RKO (cell line): ENCODE measurements around the gene DOK3.
A peak's percentile ranks its signal among the peaks of the same experiment; 100 is the strongest.
"Not testable (repeated sequence)": the region's sequence is repeated elsewhere in the genome, so short reads cannot be mapped to it uniquely, and the experiment has no call there.

Experiments
- DNase-seq: peaks from one replicate; pipeline ENCODE4 v3.0.0-alpha.2; 2016; ENCODE audit warnings: low spot score

Gene DOK3

DNA sequence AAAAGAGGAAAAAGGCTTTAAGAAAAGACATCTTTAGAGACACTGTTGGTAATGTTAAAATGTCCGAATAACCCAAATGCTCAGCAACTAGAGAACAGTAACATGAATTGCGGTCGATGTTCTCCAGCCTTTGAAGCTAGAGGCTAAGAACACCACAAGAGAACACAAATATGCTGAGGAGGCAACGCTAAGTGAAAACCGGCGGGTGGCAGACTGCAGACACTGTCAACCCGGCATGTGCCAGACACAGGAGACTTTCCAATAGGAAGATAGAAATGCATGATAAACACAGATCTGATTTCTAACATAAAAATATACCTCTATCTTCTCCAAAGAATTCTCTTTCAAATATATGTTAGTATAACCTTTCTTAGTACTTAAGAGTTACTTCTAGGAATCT lies 25.5 kb upstream of the DOK3 start:
- DNase-seq: no peak

- not testable (repeated sequence) for DNase-seq
Observed at GRCh38 chr5:177534433-177534832, 24.8 kb upstream of the DOK3 start.

GRCh38 chr5:177531209-177531940 lies 21.7 kb upstream of the DOK3 start:
- no peak for DNase-seq

- DNase-seq: no peak
Observed at GRCh38 chr5:177530638-177531037, 21.0 kb upstream of the DOK3 start.

- DNase-seq: no peak
Observed at GRCh38 chr5:177529247-177530203, 19.9 kb upstream of the DOK3 start.

DNA sequence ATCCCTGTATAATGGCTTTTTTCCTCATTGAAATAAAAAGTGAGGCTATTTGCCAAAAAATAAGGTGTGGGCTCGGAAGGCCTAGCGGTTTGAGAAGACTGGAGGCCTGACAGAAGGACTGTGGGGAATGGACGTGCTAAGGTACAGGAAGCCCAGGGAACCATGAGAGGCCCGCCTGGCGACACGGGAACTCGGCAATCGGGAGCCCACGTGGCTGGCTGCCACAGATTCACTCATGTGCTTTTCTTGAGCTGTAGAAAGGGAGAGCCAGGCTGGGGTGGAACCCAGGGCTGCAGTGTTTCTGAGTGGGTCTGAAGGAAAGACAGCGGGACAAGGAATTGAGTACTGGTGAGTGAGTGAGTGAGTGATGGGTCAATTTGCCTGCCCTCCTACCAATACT lies 19.0 kb upstream of the DOK3 start:
- DNase-seq: no peak

DNA sequence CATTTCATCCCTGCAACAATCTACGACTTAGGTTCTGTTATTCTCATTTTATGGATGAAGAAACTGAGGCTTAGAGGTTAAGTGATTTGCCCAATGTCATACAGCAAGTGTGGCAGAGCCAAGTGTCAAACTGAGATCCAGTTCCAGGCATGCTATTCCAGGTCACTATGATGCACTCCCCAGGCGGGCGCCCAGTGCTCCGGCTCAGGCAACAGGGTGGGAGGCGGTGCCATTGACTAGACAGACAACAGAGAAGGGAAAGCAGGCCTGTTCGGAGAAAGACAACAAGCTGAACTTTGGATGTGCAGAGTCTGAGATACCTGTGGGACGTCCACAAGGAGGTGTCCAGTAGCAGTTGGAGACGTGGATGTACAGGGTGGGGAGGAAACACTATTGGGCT lies 18.0 kb upstream of the DOK3 start:
- no peak for DNase-seq

GRCh38 chr5:177526791-177527190 lies 17.2 kb upstream of the DOK3 start:
- no peak for DNase-seq

GRCh38 chr5:177526191-177526590 lies 16.6 kb upstream of the DOK3 start:
- no peak for DNase-seq

- no peak for DNase-seq
Observed at GRCh38 chr5:177524941-177525655, 15.5 kb upstream of the DOK3 start.

DNA sequence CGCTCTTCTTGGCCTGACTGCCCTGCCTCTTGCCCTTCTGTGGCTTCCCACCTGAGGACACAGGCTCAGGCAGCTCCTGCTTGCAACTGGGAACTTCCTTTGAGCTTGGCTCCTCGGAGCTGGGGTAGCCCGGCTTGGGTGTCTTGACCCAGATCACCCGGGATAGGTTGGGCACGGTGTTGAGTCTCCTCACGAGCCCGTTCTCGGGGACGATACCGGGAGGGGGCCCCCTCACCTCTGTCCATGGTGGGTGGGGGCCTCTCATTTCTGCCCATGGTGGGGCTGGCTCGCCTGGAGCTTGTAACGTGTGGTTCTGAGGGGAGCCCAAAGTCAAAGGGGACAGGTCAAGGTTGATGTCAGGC lies 14.9 kb upstream of the DOK3 start:
- DNase-seq: no peak

DNA sequence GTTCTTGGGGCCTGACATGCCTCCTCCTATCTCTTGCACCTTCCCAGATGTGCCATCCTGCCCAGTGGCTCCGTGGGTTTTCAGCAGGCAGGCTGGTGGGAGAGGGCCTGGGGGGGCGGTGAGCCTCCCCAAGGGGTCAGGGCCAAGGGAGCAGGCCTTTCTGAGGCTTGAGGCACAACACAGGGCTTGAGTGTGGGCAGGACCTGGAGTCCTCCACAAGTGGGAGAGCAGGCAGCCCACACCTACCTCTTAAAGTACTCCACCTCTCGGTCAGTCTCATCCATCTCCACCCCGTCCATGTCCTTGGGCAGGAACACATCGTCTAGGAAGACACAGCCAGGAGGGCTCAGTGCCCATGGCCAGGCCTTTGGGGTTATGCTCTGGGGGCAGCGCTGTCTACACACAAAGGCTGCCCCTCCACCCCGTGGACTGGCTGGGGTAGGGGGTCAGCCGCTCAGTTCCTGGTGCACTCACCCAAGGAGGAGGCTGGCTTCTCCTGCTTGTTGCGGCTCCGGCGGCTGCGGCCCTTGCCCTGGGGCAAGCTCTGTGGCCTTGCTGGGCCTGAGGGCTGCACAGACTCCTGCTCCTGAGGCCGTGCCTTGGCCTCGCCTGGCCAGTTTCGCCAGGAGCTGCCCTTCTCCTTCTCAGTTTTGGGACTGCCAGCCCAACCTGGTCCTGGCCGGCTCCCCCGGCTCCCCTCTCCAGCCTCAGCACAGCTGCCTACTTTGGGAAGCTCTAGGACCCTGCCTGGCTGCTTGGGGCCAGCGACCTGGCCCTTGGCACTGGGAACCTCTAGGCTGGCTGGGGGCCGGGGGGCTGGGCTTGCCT lies 14.3 kb upstream of the DOK3 start:
- DNase-seq: no peak

- no peak for DNase-seq
Observed at GRCh38 chr5:177520916-177521513, 11.4 kb upstream of the DOK3 start.

GRCh38 chr5:177520271-177520670 lies 10.6 kb upstream of the DOK3 start:
- no peak for DNase-seq

DNA sequence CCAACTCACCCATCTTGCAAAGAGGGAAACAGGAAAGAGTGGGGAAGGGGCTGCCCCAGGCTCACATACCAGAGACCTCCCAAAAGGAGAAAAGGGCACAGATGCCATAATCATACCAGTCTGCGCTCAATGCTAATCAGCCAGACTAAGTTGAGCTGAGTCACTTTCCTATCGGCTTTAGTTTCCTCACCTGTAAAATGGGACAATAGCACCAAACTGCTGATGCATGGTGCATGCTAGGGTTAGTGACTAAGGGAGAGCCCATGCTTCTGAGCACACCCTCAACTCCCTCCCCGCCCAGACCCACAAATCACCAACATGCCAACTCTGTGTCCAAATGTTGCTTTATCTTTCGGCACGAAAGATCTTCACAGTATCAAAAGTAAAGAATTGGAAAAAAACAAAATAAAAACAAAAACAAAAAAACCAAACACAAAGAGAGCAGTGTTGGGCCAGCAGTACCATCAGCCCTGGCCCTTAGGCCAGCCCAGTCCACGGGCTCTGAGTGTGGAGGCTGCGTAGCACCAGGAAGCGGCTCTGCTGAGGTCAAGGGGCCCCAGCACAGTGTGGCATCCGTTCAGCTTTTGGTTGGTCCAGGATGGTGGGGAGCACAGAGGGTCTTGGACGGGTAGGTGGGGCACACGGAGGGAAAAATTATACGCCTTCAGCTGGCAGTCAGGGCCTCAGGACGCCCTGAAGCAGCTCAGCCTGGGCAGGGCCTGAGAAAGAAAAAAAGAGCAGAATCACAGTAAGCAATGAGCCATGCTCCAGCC lies 10.0 kb upstream of the DOK3 start:
- DNase-seq: no peak

- DNase-seq: peak; percentile 99
Observed at GRCh38 chr5:177516601-177517568, 7.3 kb upstream of the DOK3 start, which contains the start of gene DDX41. TSS of gene DDX41 (minus strand) at chr5:177516961. CDS start at chr5:177516945, 16 bp downstream.

GRCh38 chr5:177515580-177515979 lies 6.0 kb upstream of the DOK3 start:
- DNase-seq: no peak

- no peak for DNase-seq
Observed at GRCh38 chr5:177514541-177514940, 4.9 kb upstream of the DOK3 start.

DNA sequence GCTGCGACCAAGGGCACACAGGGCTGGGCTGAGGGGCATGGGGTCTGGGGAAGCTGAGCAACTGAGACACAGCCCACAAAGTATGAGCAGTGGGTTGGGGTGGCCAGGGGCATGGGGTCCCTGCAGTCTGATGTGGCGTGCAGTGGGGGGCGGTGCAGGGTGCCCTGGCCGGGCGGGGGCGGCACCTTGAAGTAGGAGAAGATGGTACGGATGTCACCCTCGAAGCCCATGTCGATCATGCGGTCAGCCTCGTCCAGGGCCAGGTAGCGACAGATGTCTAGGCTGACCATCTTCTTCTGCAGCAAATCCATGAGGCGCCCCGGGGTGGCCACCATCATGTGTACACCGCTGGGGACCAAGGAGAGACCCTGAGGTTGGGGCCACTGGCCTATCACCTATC lies 3.9 kb upstream of the DOK3 start:
- no peak for DNase-seq
